ENCODE data around the gene BCL2L14. TPM values are rescaled to one million over a fixed set of nuclear protein-coding genes. Genes with fewer than 3 reads are reported as not detected.

Gene BCL2L14
- polyA plus RNA-seq, 1 donor (not counting 4 experiments of a cell fraction or from before 2014, with no cell fraction given), result not detected

GRCh38 chr12:12088761-12089160 is 18.0 kb downstream of the BCL2L14 start:
- Histone ChIP-seq H3K4me2 (ENCODE audit: control insufficient read depth, extremely low read depth, insufficient read depth, low read depth, low read length) (no peak overlapping the region), H3K9me3 (ENCODE audit: control insufficient read depth, low read depth, low read length) (no peaks in the 10 kb centered on the region), H3K9ac (ENCODE audit: control insufficient read depth, extremely low read depth, insufficient read depth, low read length) (no peak overlapping the region), H4K20me1 (ENCODE audit: control insufficient read depth, extremely low read depth, insufficient read depth, low read length) (no peaks in the 10 kb centered on the region), H3K27ac (ENCODE audit: control insufficient read depth, insufficient read depth, low read length) (no peak overlapping the region), H3K4me1 (ENCODE audit: control insufficient read depth, extremely low read depth, insufficient read depth, low read length) (peaks cover 4% of the 10 kb centered on the region), H2AFZ (ENCODE audit: control insufficient read depth, low read length) (no peak overlapping the region), H3K9me1 (ENCODE audit: control insufficient read depth, extremely low read depth, insufficient read depth, low read length) (no peaks in the 10 kb centered on the region), H3K27me3 (ENCODE audit: control insufficient read depth, extremely low read depth, insufficient read depth, low read length) (peaks cover 15% of the 10 kb centered on the region), H3K4me3 (ENCODE audit: control insufficient read depth in 2 of 3, extremely low read depth in 1 of 3, insufficient read depth in 2 of 3, low read depth in 1 of 3, low read length in 3 of 3) (no peak overlapping the region), H3K79me2 (ENCODE audit: control insufficient read depth, insufficient read depth, low read length) (no peaks in the 10 kb centered on the region), H3K36me3 (ENCODE audit: control insufficient read depth in 2 of 2, extremely low read depth in 1 of 2, insufficient read depth in 2 of 2, low read length in 2 of 2) (no peaks in the 10 kb centered on the region)
- dilution Hi-C loops (cut with MboI; ENCODE audit: extremely low pct_ligation_motif_present, low sequenced_read_pairs), result loop anchor here (25.0 kb wide), 1 partner anchor 249 kb away; no protein-coding TSS in a partner anchor
- no peak for DNase-seq (ENCODE audit: low read depth, low spot score)
- TF ChIP-seq, protein P1, sequence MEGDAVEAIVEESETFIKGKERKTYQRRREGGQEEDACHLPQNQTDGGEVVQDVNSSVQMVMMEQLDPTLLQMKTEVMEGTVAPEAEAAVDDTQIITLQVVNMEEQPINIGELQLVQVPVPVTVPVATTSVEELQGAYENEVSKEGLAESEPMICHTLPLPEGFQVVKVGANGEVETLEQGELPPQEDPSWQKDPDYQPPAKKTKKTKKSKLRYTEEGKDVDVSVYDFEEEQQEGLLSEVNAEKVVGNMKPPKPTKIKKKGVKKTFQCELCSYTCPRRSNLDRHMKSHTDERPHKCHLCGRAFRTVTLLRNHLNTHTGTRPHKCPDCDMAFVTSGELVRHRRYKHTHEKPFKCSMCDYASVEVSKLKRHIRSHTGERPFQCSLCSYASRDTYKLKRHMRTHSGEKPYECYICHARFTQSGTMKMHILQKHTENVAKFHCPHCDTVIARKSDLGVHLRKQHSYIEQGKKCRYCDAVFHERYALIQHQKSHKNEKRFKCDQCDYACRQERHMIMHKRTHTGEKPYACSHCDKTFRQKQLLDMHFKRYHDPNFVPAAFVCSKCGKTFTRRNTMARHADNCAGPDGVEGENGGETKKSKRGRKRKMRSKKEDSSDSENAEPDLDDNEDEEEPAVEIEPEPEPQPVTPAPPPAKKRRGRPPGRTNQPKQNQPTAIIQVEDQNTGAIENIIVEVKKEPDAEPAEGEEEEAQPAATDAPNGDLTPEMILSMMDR (optimal IDR thresholded peaks at IDR 0.05 in 1 of 3, IDR thresholded peaks at IDR 0.05 in 1 of 3, conservative IDR thresholded peaks at IDR 0.05 in 1 of 3; ENCODE audit: extremely low read depth in 1 of 3, insufficient read depth in 2 of 3, low read length in 3 of 3), result no peak
- no peak for TF ChIP-seq EZH2 (IDR thresholded peaks at IDR 0.05; ENCODE audit: low read length)
- FAIRE-seq, result no peak

DNA sequence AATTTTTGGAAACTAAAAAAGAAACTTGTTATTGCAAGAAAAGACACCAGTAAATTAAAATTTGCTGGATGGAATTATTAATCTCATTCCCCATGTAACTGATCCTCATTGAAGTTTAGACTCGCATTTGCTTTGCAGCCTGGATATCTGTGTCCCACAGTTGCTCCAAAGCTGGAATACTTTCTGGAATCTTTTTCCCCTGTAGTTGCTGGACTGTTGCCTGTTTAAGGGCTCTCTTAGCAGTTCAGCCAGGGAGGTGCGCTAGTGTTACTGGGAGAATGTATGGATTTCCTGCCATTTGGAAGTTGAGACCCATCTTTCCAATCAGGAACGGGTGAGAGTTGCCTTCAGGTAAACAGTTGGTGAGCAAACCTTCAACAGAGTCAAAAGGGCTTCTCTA is 20.3 kb downstream of the BCL2L14 start:
- H3K4me2 ChIP-seq (ENCODE audit: control insufficient read depth, extremely low read depth, insufficient read depth, low read depth, low read length), result no peak overlapping the region
- no peaks in the 10 kb centered on the region for H4K20me1 ChIP-seq (ENCODE audit: control insufficient read depth, extremely low read depth, insufficient read depth, low read length)
- FAIRE-seq, result no peak
- no peak overlapping the region for H3K27ac ChIP-seq (ENCODE audit: control insufficient read depth, insufficient read depth, low read length)
- H3K9me1 ChIP-seq (ENCODE audit: control insufficient read depth, extremely low read depth, insufficient read depth, low read length), result no peaks in the 10 kb centered on the region
- H3K4me1 ChIP-seq (ENCODE audit: control insufficient read depth, extremely low read depth, insufficient read depth, low read length), result peaks cover 4% of the 10 kb centered on the region
- H3K9me3 ChIP-seq (ENCODE audit: control insufficient read depth, low read depth, low read length), result no peaks in the 10 kb centered on the region
- H3K9ac ChIP-seq (ENCODE audit: control insufficient read depth, extremely low read depth, insufficient read depth, low read length), result no peak overlapping the region
- no peaks in the 10 kb centered on the region for H3K79me2 ChIP-seq (ENCODE audit: control insufficient read depth, insufficient read depth, low read length)
- no peak for DNase-seq (ENCODE audit: low read depth, low spot score)
- no peak overlapping the region for H3K4me3 ChIP-seq (ENCODE audit: control insufficient read depth in 2 of 3, extremely low read depth in 1 of 3, insufficient read depth in 2 of 3, low read depth in 1 of 3, low read length in 3 of 3)
- H3K27me3 ChIP-seq (ENCODE audit: control insufficient read depth, extremely low read depth, insufficient read depth, low read length), result peaks cover 15% of the 10 kb centered on the region
- TF ChIP-seq, protein P1 (optimal IDR thresholded peaks at IDR 0.05 in 1 of 3, IDR thresholded peaks at IDR 0.05 in 1 of 3, conservative IDR thresholded peaks at IDR 0.05 in 1 of 3; ENCODE audit: extremely low read depth in 1 of 3, insufficient read depth in 2 of 3, low read length in 3 of 3), result no peak
- no peak for TF ChIP-seq EZH2 (IDR thresholded peaks at IDR 0.05; ENCODE audit: low read length)
- no peak overlapping the region for H2AFZ ChIP-seq (ENCODE audit: control insufficient read depth, low read length)
- H3K36me3 ChIP-seq (ENCODE audit: control insufficient read depth in 2 of 2, extremely low read depth in 1 of 2, insufficient read depth in 2 of 2, low read length in 2 of 2), result no peaks in the 10 kb centered on the region
- dilution Hi-C loops (cut with MboI; ENCODE audit: extremely low pct_ligation_motif_present, low sequenced_read_pairs), result loop anchor here (25.0 kb wide), 1 partner anchor 246 kb away; no protein-coding TSS in a partner anchor
